HepG2 (cell line): ENCODE data around the gene MVP. TPM values are rescaled to one million over a fixed set of nuclear protein-coding genes. Genes with fewer than 3 reads are reported as not detected.

Experiments used
- ELF1 ChIP-seq: sonication (generic); formaldehyde crosslinking; IDR thresholded peaks from 2 replicates; pipeline ENCODE4 v1.4.0; 2020; ENCODE audit warnings: missing genetic modification reagents
- ETV5 ChIP-seq: IDR thresholded peaks from 2 replicates; pipeline ENCODE4 v1.6.1; 2018; ENCODE audit warnings: missing biosample characterization, missing genetic modification reagents, inconsistent platforms, borderline replicate concordance
- KLF6 ChIP-seq: IDR thresholded peaks from 2 replicates; pipeline ENCODE4 v1.8.0; 2016; ENCODE audit warnings: missing biosample characterization, missing genetic modification reagents
- LCORL ChIP-seq, 2 experiments: fragments of 450-650 bp in 1 of 2; sonication (generic) in 1 of 2; formaldehyde crosslinking in 1 of 2; IDR thresholded peaks; 2 replicates each; pipeline versions ENCODE4 v1.5.0 to v1.6.1; 2017 to 2020; ENCODE audit warnings: antibody characterized with exemption in 1 of 2, missing genetic modification reagents in 1 of 2
- MAX ChIP-seq: IDR thresholded peaks from 2 replicates; pipeline ENCODE4 v1.6.1; 2012; ENCODE audit warnings: inconsistent platforms
- MEF2D ChIP-seq: sonication (generic); formaldehyde crosslinking; IDR thresholded peaks from 2 replicates; pipeline ENCODE4 v1.5.1; 2020; ENCODE audit warnings: mild to moderate bottlenecking, missing genetic modification reagents
- NR2F6 ChIP-seq, 2 experiments: IDR thresholded peaks; 2 replicates each; pipeline ENCODE4 v1.6.1; 2016; ENCODE audit warnings: antibody characterized with exemption in 1 of 2, mild to moderate bottlenecking in 1 of 2
- RCOR2 ChIP-seq: IDR thresholded peaks from 2 replicates; pipeline ENCODE4 v1.6.1; 2016; ENCODE audit warnings: missing biosample characterization, missing genetic modification reagents
- RFXANK ChIP-seq: IDR thresholded peaks from 2 replicates; pipeline ENCODE4 v1.6.1; 2016
- RXRB ChIP-seq: IDR thresholded peaks from 2 replicates; pipeline ENCODE4 v1.6.1; 2016; ENCODE audit warnings: borderline replicate concordance, missing genetic modification reagents, missing compliant biosample characterization
- SNRNP70 ChIP-seq: fragments of 200-400 bp; formaldehyde crosslinking; IDR thresholded peaks from 2 replicates; pipeline ENCODE4 v1.6.1; 2017; ENCODE audit warnings: mild to moderate bottlenecking, low read depth, low read length, moderate library complexity
- TAF15 ChIP-seq: fragments of 200-400 bp; formaldehyde crosslinking; IDR thresholded peaks from one replicate; pipeline ENCODE4 v1.6.1; 2018; ENCODE audit warnings: mild to moderate bottlenecking, low read depth, low read length; ENCODE audit not compliant: poor library complexity, severe bottlenecking
- THAP7 ChIP-seq: sonication (generic); formaldehyde crosslinking; IDR thresholded peaks from 2 replicates; pipeline ENCODE4 v1.8.1; 2023; ENCODE audit warnings: mild to moderate bottlenecking, missing genetic modification reagents
- TP53 ChIP-seq: sonication (generic); formaldehyde crosslinking; conservative IDR thresholded peaks from 2 replicates; pipeline ENCODE4 v1.4.0; 2020; ENCODE audit warnings: missing genetic modification reagents
- ZBTB33 ChIP-seq: sonication (generic); formaldehyde crosslinking; IDR thresholded peaks from 2 replicates; pipeline ENCODE4 v1.4.0; 2020; ENCODE audit warnings: missing genetic modification reagents
- ZBTB7B ChIP-seq: sonication (generic); formaldehyde crosslinking; IDR thresholded peaks from 2 replicates; pipeline ENCODE4 v1.4.0; 2020; ENCODE audit warnings: missing genetic modification reagents
- ZFX ChIP-seq: sonication (generic); formaldehyde crosslinking; IDR thresholded peaks from 2 replicates; pipeline ENCODE4 v1.4.0; 2020; ENCODE audit warnings: mild to moderate bottlenecking, low read depth, missing genetic modification reagents, moderate library complexity
- ZMAT3 ChIP-seq: sonication (generic); formaldehyde crosslinking; conservative IDR thresholded peaks from 2 replicates; pipeline ENCODE4 v1.7.0; 2021; ENCODE audit warnings: missing genetic modification reagents
- ZNF275 ChIP-seq: sonication (generic); formaldehyde crosslinking; IDR thresholded peaks from 2 replicates; pipeline ENCODE4 v1.8.0; 2022; ENCODE audit warnings: missing genetic modification reagents, mild to moderate bottlenecking, inconsistent platforms, borderline replicate concordance
- ZNF512 ChIP-seq: sonication (generic); formaldehyde crosslinking; IDR thresholded peaks from 2 replicates; pipeline ENCODE4 v1.4.0; 2020; ENCODE audit warnings: mild to moderate bottlenecking, missing genetic modification reagents
- ZNF558 ChIP-seq: sonication (generic); formaldehyde crosslinking; IDR thresholded peaks from 2 replicates; pipeline ENCODE4 v1.9.0; 2022; ENCODE audit warnings: mild to moderate bottlenecking, missing genetic modification reagents, borderline replicate concordance
- ZNF670 ChIP-seq: sonication (generic); formaldehyde crosslinking; IDR thresholded peaks from 2 replicates; pipeline ENCODE4 v1.8.0; 2022; ENCODE audit warnings: mild to moderate bottlenecking, missing genetic modification reagents, borderline replicate concordance
- ZNF761 ChIP-seq: sonication (generic); formaldehyde crosslinking; conservative IDR thresholded peaks from 2 replicates; pipeline ENCODE4 v1.4.0; 2020; ENCODE audit warnings: mild to moderate bottlenecking, missing genetic modification reagents
- ZNF790 ChIP-seq: sonication (generic); formaldehyde crosslinking; IDR thresholded peaks from 2 replicates; pipeline ENCODE4 v1.8.0; 2022; ENCODE audit warnings: missing genetic modification reagents, mild to moderate bottlenecking, borderline replicate concordance
- polyA plus RNA-seq, 8 experiments: library from polyadenylated mRNA; depleted of rRNA in 3 of 8; stranded (reverse) in 7 of 8; unstranded in 1 of 8; fragments of >200 nt; fragmentation: Illumina TruSeq in 4 of 8; extraction: Trizol in 4 of 8; gene quantifications; 2 replicates each; pipeline versions ENCODE4 v1.2.1 to v1.2.3, GENCODE V29; 2011 to 2016; ENCODE audit warnings: low read depth in 4 of 8, missing spikeins in 1 of 8, mixed read lengths in 1 of 8; ENCODE audit not compliant: insufficient read depth in 1 of 8
- total RNA-seq, 5 experiments: library from RNA; depleted of rRNA; stranded (reverse); fragments of >200 nt; fragmentation: Illumina TruSeq; extraction: Trizol; gene quantifications; 2 replicates each; pipeline ENCODE4 v1.2.3, GENCODE V29; 2016; ENCODE audit warnings: low read depth in 1 of 5

The MVP gene
- total and polyA plus RNA-seq, 2 of the 13 experiments (the other 11 are each of a cell fraction or from before 2014, with no cell fraction given), result 22.9 to 43.5 TPM

GRCh38 chr16:29891525-29892457 is 71.5 kb downstream of the MVP start (continued):
- TF ChIP-seq ZBTB33 (no peak), THAP7 (CRISPR knock-in tag) (no peak), NR2F6 (IDR thresholded peaks at IDR 0.05) (peak; percentile 78; the same call in 1 of the 2 replicates), NR2F6 (CRISPR knock-in tag; IDR thresholded peaks at IDR 0.05) (peak; percentile 62; the same call in 1 of the 2 replicates), RCOR2 (CRISPR knock-in tag) (no peak; the same call in 1 of the 2 replicates), ZFX (CRISPR knock-in tag) (peak; percentile 56; the same call in 1 of the 2 replicates), MEF2D (CRISPR knock-in tag) (no peak), ZNF670 (no peak), TP53 (CRISPR knock-in tag) (no peak), ETV5 (no peak; the same call in 1 of the 2 replicates), KLF6 (CRISPR knock-in tag) (no peak), LCORL (IDR thresholded peaks at IDR 0.05) (no peak), LCORL (CRISPR knock-in tag; IDR thresholded peaks at IDR 0.05) (peak; percentile 23; the same call in 1 of the 2 replicates), MAX (peak; percentile 54; the same call in 1 of the 2 replicates), ZBTB7B (CRISPR knock-in tag) (peak; percentile 49; the same call in 1 of the 2 replicates), ZNF558 (CRISPR knock-in tag) (no peak), ZNF512 (no peak), ZNF761 (CRISPR knock-in tag) (no peak), TAF15 (no peak), ZMAT3 (CRISPR knock-in tag) (no peak), RFXANK (CRISPR knock-in tag) (no peak), SNRNP70 (no peak), ELF1 (no peak), ZNF790 (CRISPR knock-in tag) (no peak), RXRB (peak; percentile 51), ZNF275 (CRISPR knock-in tag) (no peak)
